AG04449 (cell line): ENCODE measurements around the gene RASSF8.

Source experiments
- CTCF ChIA-PET: fragments of 350-600 bp; formaldehyde crosslinking; extraction: SDS; loops from one replicate; lab custom pipeline; 2021; ENCODE audit warnings: antibody characterized with exemption; lab: Yijun Ruan, JAX
- POLR2A ChIA-PET: fragments of 400-600, 350-600 bp; formaldehyde crosslinking; extraction: SDS; loops from one replicate; lab custom pipeline; 2020; ENCODE audit warnings: antibody characterized with exemption, inconsistent platforms; lab: Yijun Ruan, JAX
- DNase-seq: peaks from one replicate; pipeline ENCODE4 v3.0.0-alpha.2; 2010; ENCODE audit warnings: low read depth, low spot score
- H3K4me3 ChIP-seq: 2 replicates; pipeline ENCODE4 v1.5.1; 2011; ENCODE audit warnings: low read depth, mild to moderate bottlenecking, control low read depth, low read length
- TF ChIP-seq, protein P1 (sequence below): IDR thresholded peaks from one replicate; pipeline ENCODE4 v1.5.1; 2011; ENCODE audit warnings: mild to moderate bottlenecking, moderate library complexity, low read length, control low read depth, inconsistent platforms; ENCODE audit not compliant: insufficient read depth; ENCODE audit errors: missing control alignments

The RASSF8 gene

DNA sequence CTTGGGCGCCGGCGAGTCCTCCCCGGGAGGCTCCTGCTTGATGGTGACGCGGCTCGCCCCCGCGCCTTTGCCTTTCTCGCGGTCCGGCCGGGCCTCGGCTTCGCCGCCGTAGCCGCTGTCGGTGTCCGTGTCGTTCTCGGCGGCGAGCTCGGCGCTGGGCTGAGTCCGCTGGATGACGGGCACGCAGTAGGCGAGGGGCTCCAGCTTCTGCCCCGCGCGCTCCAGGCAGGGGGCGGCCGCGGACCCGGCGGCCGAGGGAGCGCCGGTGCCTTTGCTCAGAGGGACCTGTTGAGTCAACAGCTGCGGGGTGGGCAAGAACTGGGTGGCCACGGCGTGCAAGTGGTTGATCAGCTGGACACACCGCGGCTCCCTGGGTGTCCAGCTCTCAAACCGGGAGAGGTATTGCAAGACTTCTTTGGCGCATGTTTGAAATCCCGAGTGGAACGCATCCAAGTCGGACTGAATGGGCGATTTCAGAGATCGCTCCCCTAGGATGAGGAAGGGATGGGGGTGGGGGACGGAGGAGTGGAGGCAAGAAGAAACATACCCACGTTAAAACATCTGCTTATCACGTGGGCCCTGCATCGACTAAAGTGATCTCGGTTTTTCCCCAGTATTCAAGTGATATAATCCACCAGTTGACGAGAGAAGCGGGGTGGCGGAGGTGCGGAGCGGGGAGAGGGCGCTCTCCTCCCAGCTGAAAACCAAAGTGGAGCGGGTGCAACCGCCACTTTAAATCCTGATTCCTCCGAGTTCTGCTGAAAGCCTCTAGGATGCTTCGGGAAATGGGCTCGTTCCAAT, 164.4 kb downstream of the RASSF8 start:
- CTCF ChIA-PET: interaction anchor here (0.7 to 8.3 kb wide), 22 partner anchors 9 to 710 kb away, joined by 3 to 90 read pairs (median 4); partner anchors contain the start of gene ITPR2
- TF ChIP-seq, protein P1, sequence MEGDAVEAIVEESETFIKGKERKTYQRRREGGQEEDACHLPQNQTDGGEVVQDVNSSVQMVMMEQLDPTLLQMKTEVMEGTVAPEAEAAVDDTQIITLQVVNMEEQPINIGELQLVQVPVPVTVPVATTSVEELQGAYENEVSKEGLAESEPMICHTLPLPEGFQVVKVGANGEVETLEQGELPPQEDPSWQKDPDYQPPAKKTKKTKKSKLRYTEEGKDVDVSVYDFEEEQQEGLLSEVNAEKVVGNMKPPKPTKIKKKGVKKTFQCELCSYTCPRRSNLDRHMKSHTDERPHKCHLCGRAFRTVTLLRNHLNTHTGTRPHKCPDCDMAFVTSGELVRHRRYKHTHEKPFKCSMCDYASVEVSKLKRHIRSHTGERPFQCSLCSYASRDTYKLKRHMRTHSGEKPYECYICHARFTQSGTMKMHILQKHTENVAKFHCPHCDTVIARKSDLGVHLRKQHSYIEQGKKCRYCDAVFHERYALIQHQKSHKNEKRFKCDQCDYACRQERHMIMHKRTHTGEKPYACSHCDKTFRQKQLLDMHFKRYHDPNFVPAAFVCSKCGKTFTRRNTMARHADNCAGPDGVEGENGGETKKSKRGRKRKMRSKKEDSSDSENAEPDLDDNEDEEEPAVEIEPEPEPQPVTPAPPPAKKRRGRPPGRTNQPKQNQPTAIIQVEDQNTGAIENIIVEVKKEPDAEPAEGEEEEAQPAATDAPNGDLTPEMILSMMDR: peak; percentile 33
- peak overlapping the region; percentile 69 for H3K4me3 ChIP-seq
- DNase-seq: no peak
- POLR2A ChIA-PET: interaction anchor here (0.6 to 2.2 kb wide), 7 partner anchors 8 to 709 kb away, joined by 3 to 5 read pairs (median 3); no protein-coding TSS in a partner anchor

DNA sequence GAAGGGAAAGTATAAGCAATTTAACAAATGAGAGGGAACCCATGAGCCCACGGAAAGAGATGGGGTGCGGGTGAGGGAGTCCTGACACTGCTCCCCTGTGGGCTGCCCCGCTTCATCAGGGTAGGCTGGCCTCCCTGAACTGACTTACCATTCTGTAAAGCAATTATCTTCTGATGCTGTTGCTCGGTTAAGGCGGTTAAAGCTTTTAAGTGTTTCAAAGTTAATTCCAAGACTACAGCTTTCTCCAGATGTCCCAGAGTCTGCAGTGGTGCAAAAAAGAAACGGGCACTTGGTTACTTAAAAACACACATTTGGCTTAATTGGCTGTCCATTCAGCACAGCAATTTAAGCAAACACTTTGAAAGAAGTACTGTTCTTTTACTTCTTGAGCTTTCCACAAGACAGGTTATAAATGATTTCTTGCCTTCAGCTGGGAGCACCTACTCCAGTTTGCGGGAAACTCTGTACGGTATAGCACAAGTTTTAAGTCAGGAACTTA, 165.0 kb downstream of the RASSF8 start:
- ChIA-PET CTCF (interaction anchor here (0.6 to 8.3 kb wide), 14 partner anchors 11 to 707 kb away, joined by 3 to 90 read pairs (median 4); no protein-coding TSS in a partner anchor), POLR2A (interaction anchor here (1.0 to 2.2 kb wide), 5 partner anchors 9 to 708 kb away, joined by 3 to 5 read pairs (median 3); no protein-coding TSS in a partner anchor)
- no peak for DNase-seq

GRCh38 chr12:26124446-26125399, 166.2 kb downstream of the RASSF8 start, which contains the start of gene BHLHE41:
BHLHE41 (minus strand) TSS chr12:26125037; CDS start chr12:26124779, 258 bp downstream.
- DNase-seq: no peak
- ChIA-PET CTCF (interaction anchor here (0.6 to 8.3 kb wide), 11 partner anchors 9 to 527 kb away, joined by 3 to 90 read pairs (median 4); no protein-coding TSS in a partner anchor), POLR2A (interaction anchor here (1.1 to 1.2 kb wide), 2 partner anchors 150 to 707 kb away, joined by 3 to 4 read pairs; no protein-coding TSS in a partner anchor)
- H3K4me3 ChIP-seq: peak within 1 kb of the TSS; percentile 69
- TF ChIP-seq, protein P1: no peak

More for the DNA sequence above, 165.0 kb downstream of the RASSF8 start:
- H3K4me3 ChIP-seq: peak overlapping the region; percentile 69
- TF ChIP-seq, protein P1: no peak

GRCh38 chr12:26125400-26126339, 167.2 kb downstream of the RASSF8 start:
- TF ChIP-seq, protein P1: no peak
- ChIA-PET CTCF (interaction anchor here (2.2 to 8.0 kb wide), 3 partner anchors 9 to 486 kb away, joined by 7 to 90 read pairs (median 9); no protein-coding TSS in a partner anchor), POLR2A (no interaction called here)
- H3K4me3 ChIP-seq: peak overlapping the region; percentile 69
- DNase-seq: peak; percentile 24
